Stimulated activated CD8-positive, alpha-beta memory T cell treated with anti-CD3 and anti-CD28 coated beads, Interleukin-7, amount 100 ng/mL, for 4 hours (primary cell): ENCODE measurements around the gene PRKAG1.
"Not testable (repeated sequence)": the region's sequence is repeated elsewhere in the genome, so short reads cannot be mapped to it uniquely, and the experiment has no call there.

Source experiments
- DNase-seq, 2 donors: peaks; one replicate each; pipeline ENCODE4 v3.0.0-alpha.2; 2020; ENCODE audit warnings: low read depth in 2 of 2

PRKAG1 gene

GRCh38 chr12:49018261-49019119 lies at the start of gene PRKAG1:
Gene PRKAG1 (minus strand): TSS chr12:49018776. CDS start chr12:49018740, 36 bp downstream.
- DNase-seq, result peak; percentile 92 to 95

- no peak for DNase-seq
These were observed 47.5 kb upstream of the PRKAG1 start for GRCh38 chr12:49066120-49066519.

- DNase-seq, result no peak
These were observed 46.2 kb upstream of the PRKAG1 start for GRCh38 chr12:49064767-49065152.

- DNase-seq, result not testable (repeated sequence)
These were observed 43.3 kb upstream of the PRKAG1 start for GRCh38 chr12:49061916-49062315.

GRCh38 chr12:49061157-49061650 lies 42.6 kb upstream of the PRKAG1 start:
- no peak for DNase-seq

GRCh38 chr12:49060237-49061156 lies 41.9 kb upstream of the PRKAG1 start, which contains the start of gene KMT2D:
Gene KMT2D (minus strand): TSS chr12:49060794. CDS start chr12:49055324, 5,470 bp downstream.
- DNase-seq, result peak; percentile 81 to 89

GRCh38 chr12:49059299-49060171 lies 41.0 kb upstream of the PRKAG1 start:
- no peak for DNase-seq

- DNase-seq, result no peak
These were observed 40.4 kb upstream of the PRKAG1 start for GRCh38 chr12:49059045-49059298.

- DNase-seq, result no peak
These were observed 39.9 kb upstream of the PRKAG1 start for GRCh38 chr12:49058366-49059044.

- DNase-seq, result no peak
These were observed 39.3 kb upstream of the PRKAG1 start for GRCh38 chr12:49057888-49058287.

- peak; percentile 28 to 41 for DNase-seq
These were observed 37.6 kb upstream of the PRKAG1 start for GRCh38 chr12:49055978-49056754.

GRCh38 chr12:49055092-49055491 lies 36.5 kb upstream of the PRKAG1 start:
- DNase-seq, result no peak

GRCh38 chr12:49054524-49054923 lies 35.9 kb upstream of the PRKAG1 start:
- no peak for DNase-seq

- no peak for DNase-seq
These were observed 35.5 kb upstream of the PRKAG1 start for GRCh38 chr12:49054096-49054495.

- DNase-seq, result no peak
These were observed 34.1 kb upstream of the PRKAG1 start for GRCh38 chr12:49052451-49053208.

- no peak for DNase-seq
These were observed 33.3 kb upstream of the PRKAG1 start for GRCh38 chr12:49051777-49052438.

- DNase-seq, result no peak
These were observed 32.8 kb upstream of the PRKAG1 start for GRCh38 chr12:49051373-49051764.

GRCh38 chr12:49050507-49051372 lies 32.2 kb upstream of the PRKAG1 start:
- DNase-seq, result no peak
